GM06990 (cell line): ENCODE results near the gene TRMT44.
A peak's percentile ranks its signal among the peaks of the same experiment; 100 is the strongest.

Source experiments
- DNase-seq: peaks from one replicate; pipeline ENCODE4 v3.0.0-alpha.2; 2011; ENCODE audit not compliant: insufficient read length; ENCODE audit errors: extremely low read depth
- H3K27me3 ChIP-seq: replicated peaks from 2 replicates; pipeline ENCODE4 v1.6.0; 2011; ENCODE audit warnings: low read length; ENCODE audit not compliant: control insufficient read depth, insufficient read depth
- H3K36me3 ChIP-seq: 2 replicates; pipeline ENCODE4 v1.5.1; 2011; ENCODE audit warnings: low read length; ENCODE audit not compliant: control insufficient read depth, insufficient read depth
- H3K4me3 ChIP-seq: replicated peaks from 2 replicates; pipeline ENCODE4 v1.5.1; 2011; ENCODE audit warnings: low read depth, mild to moderate bottlenecking, control low read depth, low read length
- TF ChIP-seq, protein P1 (sequence below): IDR thresholded peaks from 2 replicates; pipeline ENCODE4 v1.5.1; 2011; ENCODE audit warnings: low read length, control low read depth, mild to moderate bottlenecking, inconsistent platforms; ENCODE audit not compliant: insufficient read depth, poor library complexity, severe bottlenecking

The TRMT44 gene

DNA sequence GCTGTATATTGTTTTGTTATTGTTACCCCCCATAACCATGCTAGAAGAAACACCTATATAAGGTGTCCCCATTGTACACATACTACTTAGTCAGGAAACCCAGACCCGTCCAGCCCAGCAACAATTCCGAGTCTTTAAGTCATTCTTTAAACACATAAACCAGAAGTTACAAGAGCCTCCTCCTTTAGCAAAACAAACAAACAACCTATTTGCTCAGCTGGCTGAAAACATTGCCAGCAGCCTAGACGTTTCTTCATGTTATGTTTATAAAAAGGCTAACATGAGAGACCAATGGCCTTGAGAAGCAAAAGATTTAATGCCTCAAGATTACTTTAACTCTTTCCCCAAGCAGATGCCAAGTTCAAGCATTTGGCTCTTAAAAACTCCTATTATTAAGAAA, 1.4 kb upstream of the TRMT44 start:
- H3K4me3 ChIP-seq = peak overlapping the region; percentile 90

DNA sequence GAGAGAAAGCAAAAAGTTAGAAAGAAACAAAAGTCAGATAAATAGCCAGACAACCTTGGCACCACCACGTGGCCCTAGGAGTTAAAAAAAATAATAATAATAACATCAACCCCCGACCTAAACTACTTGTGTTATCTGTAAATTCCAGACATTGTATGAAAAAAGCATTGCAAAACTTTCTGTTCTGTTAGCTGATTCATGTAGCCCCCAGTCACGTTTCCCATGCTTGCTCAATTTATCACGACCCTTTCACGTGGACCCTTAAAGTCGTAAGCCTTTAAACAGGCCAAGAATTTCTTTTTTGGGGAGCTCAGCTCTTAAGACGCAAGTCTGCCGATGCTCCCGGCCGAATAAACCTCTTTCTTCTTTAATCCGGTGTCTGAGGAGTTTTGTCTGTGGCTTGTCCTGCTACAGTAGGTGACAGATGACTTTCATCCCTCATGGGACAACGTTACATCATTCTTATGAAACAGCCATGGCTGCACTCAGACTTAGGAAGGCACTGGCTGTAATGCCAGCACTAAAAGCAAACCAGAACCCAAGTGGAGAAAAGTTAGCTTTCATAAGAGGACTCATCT, 574 bp upstream of the TRMT44 start:
- no peak for DNase-seq
- Histone ChIP-seq H3K36me3 (no peaks in the 10 kb centered on the region), H3K4me3 (peak overlapping the region; percentile 90), H3K27me3 (no peaks in the 10 kb centered on the region)
- TF ChIP-seq, protein P1, sequence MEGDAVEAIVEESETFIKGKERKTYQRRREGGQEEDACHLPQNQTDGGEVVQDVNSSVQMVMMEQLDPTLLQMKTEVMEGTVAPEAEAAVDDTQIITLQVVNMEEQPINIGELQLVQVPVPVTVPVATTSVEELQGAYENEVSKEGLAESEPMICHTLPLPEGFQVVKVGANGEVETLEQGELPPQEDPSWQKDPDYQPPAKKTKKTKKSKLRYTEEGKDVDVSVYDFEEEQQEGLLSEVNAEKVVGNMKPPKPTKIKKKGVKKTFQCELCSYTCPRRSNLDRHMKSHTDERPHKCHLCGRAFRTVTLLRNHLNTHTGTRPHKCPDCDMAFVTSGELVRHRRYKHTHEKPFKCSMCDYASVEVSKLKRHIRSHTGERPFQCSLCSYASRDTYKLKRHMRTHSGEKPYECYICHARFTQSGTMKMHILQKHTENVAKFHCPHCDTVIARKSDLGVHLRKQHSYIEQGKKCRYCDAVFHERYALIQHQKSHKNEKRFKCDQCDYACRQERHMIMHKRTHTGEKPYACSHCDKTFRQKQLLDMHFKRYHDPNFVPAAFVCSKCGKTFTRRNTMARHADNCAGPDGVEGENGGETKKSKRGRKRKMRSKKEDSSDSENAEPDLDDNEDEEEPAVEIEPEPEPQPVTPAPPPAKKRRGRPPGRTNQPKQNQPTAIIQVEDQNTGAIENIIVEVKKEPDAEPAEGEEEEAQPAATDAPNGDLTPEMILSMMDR = no peak

More for the DNA sequence above, 1.4 kb upstream of the TRMT44 start:
- no peak for DNase-seq
- Histone ChIP-seq H3K27me3 (no peaks in the 10 kb centered on the region), H3K36me3 (no peaks in the 10 kb centered on the region)
- TF ChIP-seq, protein P1 = no peak

DNA sequence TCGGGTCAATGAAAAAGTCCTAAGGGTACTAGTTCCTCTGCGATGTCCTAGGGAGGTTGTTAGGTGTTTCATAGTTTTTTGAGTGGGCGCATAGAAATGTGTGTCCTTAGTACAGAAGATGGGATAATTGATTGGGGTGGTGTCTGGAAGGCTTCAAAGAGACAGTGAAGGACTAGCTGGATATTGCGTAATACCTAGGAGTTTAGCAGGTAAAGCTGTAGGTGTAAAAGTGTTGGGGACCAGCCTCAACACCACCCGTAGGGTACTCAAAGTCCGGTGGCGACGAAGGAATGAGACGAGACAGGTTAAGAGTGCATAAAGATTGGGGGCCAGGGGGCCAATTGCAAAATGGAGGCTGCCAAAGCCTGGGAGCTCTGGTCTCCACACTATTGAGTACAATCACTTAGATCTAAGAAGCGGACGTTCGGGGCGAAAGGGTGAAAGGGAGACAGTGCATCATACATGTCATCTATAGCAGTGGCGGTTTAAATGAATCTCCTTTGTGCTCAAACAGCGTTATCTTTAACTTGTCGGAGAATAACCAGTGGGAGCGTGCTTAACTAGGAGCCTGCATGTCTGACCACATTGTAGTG, 1.0 kb downstream of the TRMT44 start:
- Histone ChIP-seq H3K36me3 (peaks cover 4% of the 10 kb centered on the region), H3K27me3 (no peaks in the 10 kb centered on the region), H3K4me3 (peak overlapping the region; percentile 90)
- no peak for DNase-seq
- TF ChIP-seq, protein P1 = no peak

DNA sequence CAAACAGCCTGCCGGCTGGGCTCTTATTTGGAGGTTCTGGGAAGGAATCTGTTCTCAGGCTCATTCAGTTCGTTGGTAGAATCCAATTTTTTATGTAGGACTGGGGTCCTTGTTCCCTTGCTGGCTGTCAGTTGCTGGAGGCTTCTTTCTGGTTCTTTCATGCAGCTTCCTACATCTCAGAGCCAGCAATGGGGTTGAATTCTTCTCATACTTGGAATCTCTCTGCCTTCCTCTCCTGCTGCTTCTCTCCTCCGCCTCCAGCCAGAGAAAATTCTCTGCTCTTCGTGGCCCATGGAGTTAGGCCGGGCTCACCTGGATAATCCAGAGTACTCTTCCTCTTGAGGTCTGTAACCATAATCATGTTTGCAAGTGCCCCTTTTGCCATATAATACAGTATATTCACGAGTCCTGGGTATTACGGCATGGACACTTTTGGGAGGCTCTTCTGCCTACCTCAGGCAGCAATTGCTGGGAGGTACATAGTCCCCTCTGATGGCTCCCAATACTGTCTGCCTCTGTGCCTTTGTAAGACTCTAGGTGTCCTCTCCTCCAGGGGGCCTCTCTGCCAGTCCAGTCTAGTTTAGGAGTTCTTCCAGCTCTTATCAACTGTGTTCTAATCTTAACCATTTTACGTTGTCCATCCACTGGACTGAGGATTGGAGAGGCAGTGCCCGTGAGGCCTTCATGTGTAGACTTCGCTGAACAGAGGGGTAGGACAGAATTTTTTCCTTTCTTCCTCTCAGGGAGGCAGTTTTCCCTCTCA, 2.2 kb downstream of the TRMT44 start:
- TF ChIP-seq, protein P1 = no peak
- Histone ChIP-seq H3K27me3 (no peaks in the 10 kb centered on the region), H3K4me3 (no peak overlapping the region; the same call in 1 of the 2 replicates), H3K36me3 (peaks cover 9% of the 10 kb centered on the region)
- DNase-seq = no peak

DNA sequence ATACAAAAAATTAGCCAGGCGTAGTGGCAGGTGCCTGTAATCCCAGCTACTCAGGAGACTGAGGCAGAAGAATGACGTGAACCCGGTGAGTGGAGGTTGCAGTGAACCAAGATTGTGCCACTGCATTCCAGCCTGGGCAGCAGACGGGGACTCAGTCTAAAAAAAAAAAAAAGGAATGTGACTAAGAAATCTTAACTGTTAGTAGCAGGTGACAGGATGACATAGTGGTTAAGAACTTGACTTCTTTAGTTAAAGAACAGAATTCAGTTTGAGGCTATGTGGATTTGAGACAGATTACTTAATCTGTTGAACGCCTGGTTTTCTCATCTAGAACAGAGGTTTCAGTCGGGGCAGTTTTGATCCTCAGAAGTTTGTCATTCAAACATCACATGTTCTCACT, 3.2 kb downstream of the TRMT44 start:
- DNase-seq = no peak
- TF ChIP-seq, protein P1 = no peak
- Histone ChIP-seq H3K4me3 (no peak overlapping the region), H3K36me3 (peaks cover 18% of the 10 kb centered on the region), H3K27me3 (no peaks in the 10 kb centered on the region)
